Adipocyte (in vitro differentiated cells): ENCODE measurements around the gene PRM1.

ENCODE experiments used
- DNase-seq: peaks from one replicate; pipeline ENCODE4 v3.0.0-alpha.2; 2015; ENCODE audit warnings: low read depth
- H3K27me3 ChIP-seq: replicated peaks from 2 replicates; pipeline ENCODE4 v1.7.0; 2013; ENCODE audit warnings: mild to moderate bottlenecking, low read length, moderate library complexity; ENCODE audit not compliant: control insufficient read depth, insufficient read depth
- H3K36me3 ChIP-seq: 2 replicates; pipeline ENCODE4 v1.7.0; 2013; ENCODE audit warnings: low read length, mild to moderate bottlenecking, moderate library complexity; ENCODE audit not compliant: control insufficient read depth, insufficient read depth, severe bottlenecking
- H3K4me1 ChIP-seq: 2 replicates; pipeline ENCODE4 v1.7.0; 2013; ENCODE audit warnings: mild to moderate bottlenecking, low read length, moderate library complexity; ENCODE audit not compliant: control insufficient read depth, insufficient read depth
- H3K4me3 ChIP-seq: 2 replicates; pipeline ENCODE4 v1.7.0; 2013; ENCODE audit warnings: mild to moderate bottlenecking, low read length, moderate library complexity
- H3K9ac ChIP-seq: 2 replicates; pipeline ENCODE4 v1.7.0; 2013; ENCODE audit warnings: mild to moderate bottlenecking, low read length, moderate library complexity
- H3K9me3 ChIP-seq: 2 replicates; pipeline ENCODE4 v1.7.0; 2013; ENCODE audit warnings: mild to moderate bottlenecking, low read length, moderate library complexity; ENCODE audit not compliant: control insufficient read depth

PRM1 gene

GRCh38 chr16:11274964-11275363 lies 6.2 kb downstream of the PRM1 start:
- no peaks in the 10 kb centered on the region for H3K36me3 ChIP-seq
- H3K4me1 ChIP-seq = no peaks in the 10 kb centered on the region
- H3K4me3 ChIP-seq = no peak overlapping the region
- no peak for DNase-seq
- H3K27me3 ChIP-seq = peaks cover 35% of the 10 kb centered on the region
- peaks cover 4% of the 10 kb centered on the region for H3K9me3 ChIP-seq
- H3K9ac ChIP-seq = no peak overlapping the region

DNA sequence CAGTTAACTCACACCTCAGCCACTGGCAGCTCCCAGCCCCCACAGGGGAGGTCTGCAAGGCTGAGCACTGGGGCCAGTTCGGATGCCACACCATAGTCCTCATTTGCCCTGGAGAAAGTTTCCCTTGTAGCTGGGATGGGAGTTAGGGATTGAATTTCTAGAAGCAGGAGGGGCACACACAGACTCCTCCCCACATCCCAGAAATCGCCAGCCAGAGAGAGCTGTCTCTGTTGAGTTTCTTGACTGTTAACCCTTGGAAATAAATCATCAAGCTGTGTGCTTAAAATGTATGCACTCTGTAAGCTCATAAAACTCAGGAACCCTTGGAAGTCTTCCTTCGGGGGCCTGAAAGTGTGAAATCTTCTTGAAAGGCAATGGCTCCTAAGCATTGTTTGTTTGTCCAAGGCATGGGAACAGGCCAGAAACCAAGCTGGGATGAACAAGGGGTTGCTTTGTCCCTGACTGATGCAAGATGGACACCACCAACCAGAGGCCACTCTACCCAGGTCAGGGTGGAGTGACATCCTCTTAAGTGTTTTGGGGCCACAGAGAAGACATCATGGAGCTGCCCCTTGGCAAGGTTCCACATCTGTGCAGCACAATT lies 7.3 kb downstream of the PRM1 start:
- Histone ChIP-seq H3K4me1 (no peaks in the 10 kb centered on the region), H3K9ac (no peak overlapping the region), H3K9me3 (peaks cover 4% of the 10 kb centered on the region), H3K27me3 (peaks cover 25% of the 10 kb centered on the region), H3K4me3 (no peak overlapping the region), H3K36me3 (no peaks in the 10 kb centered on the region)
- DNase-seq = no peak

- DNase-seq = no peak
- no peak within 1 kb of the TSS for H3K4me3 ChIP-seq
- H3K9ac ChIP-seq = no peak within 1 kb of the TSS
- no peaks in the 10 kb centered on the region for H3K4me1 ChIP-seq
- peaks cover 22% of the 10 kb centered on the region for H3K27me3 ChIP-seq
- peaks cover 4% of the 10 kb centered on the region for H3K9me3 ChIP-seq
- H3K36me3 ChIP-seq = no peaks in the 10 kb centered on the region
Measured at GRCh38 chr16:11272921-11273720, 8.0 kb downstream of the PRM1 start, which contains the start of gene PRM3. PRM3 (minus strand) TSS chr16:11273629; CDS start chr16:11273595, 34 bp downstream.

DNA sequence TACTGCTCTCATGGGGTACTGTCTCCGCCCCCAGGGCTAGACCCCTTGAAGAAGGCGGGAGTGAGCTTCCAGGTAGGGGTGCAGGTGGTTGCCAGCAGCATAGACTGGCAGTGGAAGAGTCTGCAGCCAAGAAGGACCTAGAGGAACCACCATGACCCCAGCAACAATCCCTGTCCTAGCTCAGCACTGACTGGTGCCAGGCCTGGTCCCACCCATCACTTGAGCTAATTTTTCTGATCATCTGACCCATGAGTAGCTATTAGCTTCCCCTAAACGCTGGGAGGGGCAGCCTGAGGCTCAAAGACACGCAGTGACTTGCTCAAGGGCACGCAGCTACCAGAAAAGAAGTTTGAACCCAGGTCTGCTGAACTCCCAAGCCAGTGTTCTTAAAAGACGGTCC lies 8.6 kb downstream of the PRM1 start:
- DNase-seq = no peak
- Histone ChIP-seq H3K4me3 (no peak overlapping the region), H3K9me3 (peaks cover under 1% of the 10 kb centered on the region), H3K9ac (no peak overlapping the region), H3K27me3 (peaks cover 17% of the 10 kb centered on the region), H3K36me3 (no peaks in the 10 kb centered on the region), H3K4me1 (no peaks in the 10 kb centered on the region)

GRCh38 chr16:11271610-11272009 lies 9.5 kb downstream of the PRM1 start:
- Histone ChIP-seq H3K9ac (no peak overlapping the region), H3K4me3 (no peak overlapping the region), H3K27me3 (peaks cover 17% of the 10 kb centered on the region), H3K36me3 (no peaks in the 10 kb centered on the region), H3K9me3 (no peaks in the 10 kb centered on the region), H3K4me1 (no peaks in the 10 kb centered on the region)
- DNase-seq = no peak

GRCh38 chr16:11270602-11271162 lies 10.4 kb downstream of the PRM1 start:
- Histone ChIP-seq H3K9ac (no peak overlapping the region), H3K27me3 (peaks cover 18% of the 10 kb centered on the region), H3K4me1 (no peaks in the 10 kb centered on the region), H3K36me3 (no peaks in the 10 kb centered on the region), H3K9me3 (no peaks in the 10 kb centered on the region), H3K4me3 (no peak overlapping the region)
- no peak for DNase-seq

GRCh38 chr16:11268921-11269375 lies 12.2 kb downstream of the PRM1 start, which contains the start of gene TNP2:
TNP2 (minus strand) TSS chr16:11269325; CDS start chr16:11269262, 63 bp downstream.
- Histone ChIP-seq H3K9ac (no peak within 1 kb of the TSS), H3K36me3 (no peaks in the 10 kb centered on the region), H3K9me3 (no peaks in the 10 kb centered on the region), H3K4me3 (no peak within 1 kb of the TSS), H3K4me1 (no peaks in the 10 kb centered on the region), H3K27me3 (peaks cover 9% of the 10 kb centered on the region)
- DNase-seq = no peak

GRCh38 chr16:11265124-11265523 lies 16.0 kb downstream of the PRM1 start:
- DNase-seq = no peak
- no peaks in the 10 kb centered on the region for H3K9me3 ChIP-seq
- H3K36me3 ChIP-seq = no peaks in the 10 kb centered on the region
- H3K4me3 ChIP-seq = no peak overlapping the region
- H3K27me3 ChIP-seq = peaks cover 4% of the 10 kb centered on the region
- H3K9ac ChIP-seq = no peak overlapping the region
- no peaks in the 10 kb centered on the region for H3K4me1 ChIP-seq

DNA sequence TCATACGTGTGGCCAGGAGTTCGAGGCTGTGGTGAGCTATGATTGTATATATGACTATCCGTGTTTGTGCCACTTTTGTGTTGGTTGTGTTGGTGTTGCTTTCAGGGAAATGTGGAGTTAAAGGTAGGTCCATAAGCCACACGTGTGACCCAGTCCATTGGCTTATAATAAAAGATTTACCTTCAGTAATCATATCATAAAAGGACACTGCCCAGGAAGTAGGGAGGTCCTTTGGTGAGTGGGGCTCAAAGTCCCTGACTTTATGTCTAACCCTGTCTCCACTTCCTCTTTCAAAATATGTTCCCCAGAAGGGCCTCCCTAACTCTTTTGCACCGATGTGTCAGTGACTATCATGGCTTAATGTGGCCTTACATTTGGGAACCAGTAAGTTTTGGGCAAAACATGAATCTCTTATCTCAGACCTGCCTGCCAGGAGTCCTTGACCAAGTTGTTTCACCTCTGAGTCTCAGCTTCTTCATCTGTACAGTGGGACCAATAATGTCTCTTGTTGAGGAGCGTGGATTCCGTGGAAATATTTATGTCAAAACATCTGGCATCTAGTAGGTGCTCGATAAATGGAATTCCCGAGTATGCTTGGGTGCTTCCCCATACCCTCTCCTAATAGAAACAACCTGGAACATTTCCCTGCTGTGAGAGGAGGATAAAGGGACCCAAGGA lies 16.8 kb downstream of the PRM1 start:
- Histone ChIP-seq H3K27me3 (peaks cover 4% of the 10 kb centered on the region), H3K4me1 (peaks cover 5% of the 10 kb centered on the region)
- DNase-seq = no peak

GRCh38 chr16:11263737-11264136 lies 17.4 kb downstream of the PRM1 start:
- H3K4me1 ChIP-seq = peaks cover 10% of the 10 kb centered on the region
- H3K9me3 ChIP-seq = no peaks in the 10 kb centered on the region
- peaks cover 4% of the 10 kb centered on the region for H3K27me3 ChIP-seq
- H3K4me3 ChIP-seq = no peak overlapping the region
- no peaks in the 10 kb centered on the region for H3K36me3 ChIP-seq
- DNase-seq = no peak
- no peak overlapping the region for H3K9ac ChIP-seq

More for the DNA sequence above, 16.8 kb downstream of the PRM1 start:
- Histone ChIP-seq H3K4me3 (no peak overlapping the region), H3K9ac (no peak overlapping the region), H3K36me3 (no peaks in the 10 kb centered on the region), H3K9me3 (no peaks in the 10 kb centered on the region)

DNA sequence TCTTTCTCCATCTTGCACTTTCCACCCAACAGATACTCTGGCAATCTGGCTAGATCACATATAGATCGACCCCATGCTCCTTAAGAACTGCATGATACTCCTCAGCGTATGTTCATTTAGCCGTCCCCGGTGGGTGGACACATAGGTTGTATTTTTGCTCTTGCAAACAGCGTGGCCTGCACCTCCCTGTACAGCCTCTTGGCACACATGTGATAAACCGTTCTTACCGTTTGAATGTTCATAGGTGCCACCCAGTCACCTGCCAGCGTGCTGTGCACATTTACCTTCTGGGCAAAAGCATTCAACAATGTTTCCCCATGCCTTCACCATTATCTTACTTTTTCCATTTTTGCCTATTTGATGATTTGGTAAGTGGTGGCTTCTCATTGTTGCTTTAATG lies 18.2 kb downstream of the PRM1 start:
- Histone ChIP-seq H3K36me3 (no peaks in the 10 kb centered on the region), H3K27me3 (peaks cover 4% of the 10 kb centered on the region), H3K4me1 (peaks cover 13% of the 10 kb centered on the region), H3K9ac (no peak overlapping the region), H3K4me3 (no peak overlapping the region), H3K9me3 (no peaks in the 10 kb centered on the region)
- no peak for DNase-seq
